Lower lobe of right lung (tissue), 2 donors: Measurements from ENCODE around the gene C1orf50. TPM values are rescaled to one million over a fixed set of nuclear protein-coding genes. Genes with fewer than 3 reads are reported as not detected.

Source experiments
- ATAC-seq, 2 donors: fragments of 200-7000 bp; cut with Tn5 transposase; one replicate each; pipeline ENCODE4 v1.9.1; 2020 to 2022; ENCODE audit warnings: mild to moderate bottlenecking in 2 of 2, moderate library complexity in 2 of 2
- DNase-seq: peaks from one replicate; pipeline ENCODE4 v3.0.0-alpha.2; 2020
- H3K27ac ChIP-seq: fragments of 200-600 bp; one replicate; pipeline ENCODE4 v1.8.0; 2022
- H3K27me3 ChIP-seq: fragments of 200-600 bp; one replicate; pipeline ENCODE4 v1.8.0; 2022; ENCODE audit warnings: low read depth
- H3K36me3 ChIP-seq: fragments of 200-600 bp; one replicate; pipeline ENCODE4 v1.8.0; 2022; ENCODE audit warnings: mild to moderate bottlenecking
- H3K4me1 ChIP-seq: fragments of 200-600 bp; one replicate; pipeline ENCODE4 v1.8.0; 2022
- H3K4me3 ChIP-seq: fragments of 200-600 bp; one replicate; pipeline ENCODE4 v1.8.0; 2022; ENCODE audit warnings: mild to moderate bottlenecking
- H3K9me3 ChIP-seq: fragments of 200-600 bp; one replicate; pipeline ENCODE4 v1.8.0; 2022
- CTCF ChIP-seq: fragments of 200-600 bp; IDR thresholded peaks from one replicate; pipeline ENCODE4 v1.8.0; 2022; ENCODE audit warnings: antibody characterized with exemption, mild to moderate bottlenecking
- intact Hi-C: fragments of 100-400 bp; cut with DNase I; formaldehyde crosslinking; loops from one replicate; pipeline ENCODE4 v1.11.0; 2022
- total RNA-seq: library from RNA; stranded (reverse); fragmentation: NEBNext Ultra II Directional; extraction: Animal tissue kit (Norgen Biotek cat#: 25700); gene quantifications from one replicate; pipeline ENCODE4 v1.2.1, GENCODE V29; 2021
- donor health status: DM: no; HTN: yes; CAD: no; lungs with severe emphysema.

C1orf50 gene
- total RNA-seq, 1 donor from 2014 or later, result 5.6 TPM

GRCh38 chr1:42736571-42737200 is 30.4 kb upstream of the C1orf50 start:
- ATAC-seq, result no peak

DNA sequence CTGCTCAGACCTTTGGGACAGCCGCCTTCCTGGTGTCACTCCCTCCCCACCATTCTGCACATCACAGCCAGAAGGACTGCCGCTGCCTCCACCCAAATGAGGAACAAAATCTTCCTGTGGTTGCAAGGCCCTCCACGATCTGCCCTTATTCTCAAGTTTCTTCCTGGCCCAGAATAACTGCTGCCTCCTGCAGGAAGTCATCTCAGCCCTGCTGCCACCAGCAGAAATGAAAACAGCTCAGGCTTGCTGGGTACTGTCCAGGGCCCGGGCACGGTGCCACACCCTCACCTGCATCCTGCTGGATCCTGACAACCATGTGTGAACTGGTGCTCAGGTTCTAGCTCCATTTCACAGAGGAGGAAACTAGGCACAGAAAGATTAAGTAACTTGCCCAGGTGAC is 29.8 kb upstream of the C1orf50 start:
- no peaks in the 10 kb centered on the region for H3K9me3 ChIP-seq
- TF ChIP-seq CTCF, result peak; percentile 9
- no peak overlapping the region for H3K4me3 ChIP-seq
- H3K4me1 ChIP-seq, result no peaks in the 10 kb centered on the region
- H3K27me3 ChIP-seq, result no peaks in the 10 kb centered on the region
- ATAC-seq (peak; percentile 20 to 36), DNase-seq (no peak)
- no peaks in the 10 kb centered on the region for H3K36me3 ChIP-seq
- no peak overlapping the region for H3K27ac ChIP-seq
- intact Hi-C loops, result no loop called here

More at GRCh38 chr1:42736571-42737200, 30.4 kb upstream of the C1orf50 start:
- DNase-seq, result no peak
- intact Hi-C loops, result no loop called here
- no peaks in the 10 kb centered on the region for H3K4me1 ChIP-seq
- no peak for TF ChIP-seq CTCF
- H3K27me3 ChIP-seq, result no peaks in the 10 kb centered on the region
- H3K9me3 ChIP-seq, result no peaks in the 10 kb centered on the region
- H3K4me3 ChIP-seq, result no peak overlapping the region
- no peaks in the 10 kb centered on the region for H3K36me3 ChIP-seq
- H3K27ac ChIP-seq, result no peak overlapping the region

- intact Hi-C loops, result no loop called here
- Histone ChIP-seq H3K4me1 (no peaks in the 10 kb centered on the region), H3K27ac (no peak overlapping the region), H3K4me3 (no peak overlapping the region), H3K27me3 (no peaks in the 10 kb centered on the region), H3K9me3 (no peaks in the 10 kb centered on the region), H3K36me3 (no peaks in the 10 kb centered on the region)
- no peak for ATAC-seq
- TF ChIP-seq CTCF, result no peak
- DNase-seq, result no peak
These were observed 28.9 kb upstream of the C1orf50 start for GRCh38 chr1:42737986-42738677.

DNA sequence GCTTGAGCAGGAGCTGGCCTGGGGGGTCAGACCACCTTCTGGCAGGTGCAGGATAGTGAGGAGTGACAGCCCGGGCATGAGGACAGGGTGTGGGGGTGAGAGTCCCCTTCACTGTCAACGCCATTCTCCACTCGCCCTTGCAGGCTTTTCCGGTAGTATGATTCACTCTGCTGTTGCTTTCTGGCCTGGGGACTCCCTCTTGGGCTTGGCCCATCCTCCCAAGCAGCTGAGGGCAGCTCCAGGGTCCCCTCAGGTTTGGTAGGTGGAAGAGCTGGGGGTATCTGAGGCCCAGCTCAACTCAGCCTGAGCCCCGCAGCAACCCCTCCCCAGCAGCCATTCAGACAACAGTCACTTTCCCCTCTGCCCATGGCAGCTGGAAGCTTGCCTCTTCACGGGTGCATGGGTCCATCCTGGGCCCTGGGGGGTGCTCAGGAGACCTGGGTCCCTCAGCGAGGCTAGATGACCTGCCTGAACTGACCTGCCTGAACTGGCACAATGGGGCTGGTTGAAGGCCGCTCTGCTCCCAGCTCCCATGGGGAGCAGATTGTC is 28.3 kb upstream of the C1orf50 start:
- no peak for TF ChIP-seq CTCF
- ATAC-seq (no peak), DNase-seq (no peak)
- Histone ChIP-seq H3K4me3 (no peak overlapping the region), H3K9me3 (no peaks in the 10 kb centered on the region), H3K27ac (no peak overlapping the region), H3K27me3 (no peaks in the 10 kb centered on the region), H3K4me1 (no peaks in the 10 kb centered on the region), H3K36me3 (no peaks in the 10 kb centered on the region)
- intact Hi-C loops, result no loop called here

- ATAC-seq (no peak), DNase-seq (no peak)
- Histone ChIP-seq H3K27ac (no peak within 1 kb of the TSS), H3K9me3 (no peaks in the 10 kb centered on the region), H3K4me3 (no peak within 1 kb of the TSS), H3K4me1 (no peaks in the 10 kb centered on the region), H3K36me3 (no peaks in the 10 kb centered on the region), H3K27me3 (no peaks in the 10 kb centered on the region)
- intact Hi-C loops, result no loop called here
- no peak for TF ChIP-seq CTCF
These were observed 27.0 kb upstream of the C1orf50 start, which contains the start of gene CLDN19 for GRCh38 chr1:42739753-42740700. Gene CLDN19, minus strand, starts transcription at chr1:42740236. Its CDS starts 173 bp downstream, at chr1:42740063.
